GM19035 (cell line): ENCODE measurements around the gene TAB2.
"Not testable (repeated sequence)": the region's sequence is repeated elsewhere in the genome, so short reads cannot be mapped to it uniquely, and the experiment has no call there.

Source experiments
- ATAC-seq: cut with Tn5 transposase; IDR thresholded peaks from one replicate; pipeline ENCODE4 v1.9.1; 2021; ENCODE audit not compliant: unreplicated experiment

Gene TAB2

GRCh38 chr6:149311293-149311692, 6.2 kb upstream of the TAB2 start:
- no peak for ATAC-seq

- no peak for ATAC-seq
Measured at GRCh38 chr6:149311766-149312165, 5.7 kb upstream of the TAB2 start.

- no peak for ATAC-seq
Measured at GRCh38 chr6:149313070-149313469, 4.4 kb upstream of the TAB2 start.

DNA sequence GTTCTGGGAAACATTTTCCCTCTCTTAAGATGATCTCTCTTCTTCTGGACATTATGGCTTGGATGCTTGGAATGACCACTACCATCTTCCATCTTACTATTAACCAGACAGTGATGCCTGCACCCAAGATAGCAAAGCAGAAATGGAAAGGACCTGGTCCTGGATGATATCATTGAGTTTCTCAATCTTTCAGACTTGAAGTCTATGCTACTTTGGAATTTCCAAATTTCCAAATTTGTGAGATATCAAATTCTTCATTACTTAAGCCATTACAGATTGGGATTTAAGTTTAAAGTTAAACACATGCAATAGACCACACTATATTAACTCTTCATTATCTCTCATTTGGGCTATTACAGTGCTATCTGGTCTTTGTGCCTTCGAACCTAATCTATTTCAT, 3.7 kb upstream of the TAB2 start:
- no peak for ATAC-seq

GRCh38 chr6:149314325-149314905, 3.1 kb upstream of the TAB2 start:
- no peak for ATAC-seq

GRCh38 chr6:149316108-149316727, 1.3 kb upstream of the TAB2 start:
- no peak for ATAC-seq

- peak; percentile 72 for ATAC-seq
Measured at GRCh38 chr6:149316740-149317643, 520 bp upstream of the TAB2 start.

DNA sequence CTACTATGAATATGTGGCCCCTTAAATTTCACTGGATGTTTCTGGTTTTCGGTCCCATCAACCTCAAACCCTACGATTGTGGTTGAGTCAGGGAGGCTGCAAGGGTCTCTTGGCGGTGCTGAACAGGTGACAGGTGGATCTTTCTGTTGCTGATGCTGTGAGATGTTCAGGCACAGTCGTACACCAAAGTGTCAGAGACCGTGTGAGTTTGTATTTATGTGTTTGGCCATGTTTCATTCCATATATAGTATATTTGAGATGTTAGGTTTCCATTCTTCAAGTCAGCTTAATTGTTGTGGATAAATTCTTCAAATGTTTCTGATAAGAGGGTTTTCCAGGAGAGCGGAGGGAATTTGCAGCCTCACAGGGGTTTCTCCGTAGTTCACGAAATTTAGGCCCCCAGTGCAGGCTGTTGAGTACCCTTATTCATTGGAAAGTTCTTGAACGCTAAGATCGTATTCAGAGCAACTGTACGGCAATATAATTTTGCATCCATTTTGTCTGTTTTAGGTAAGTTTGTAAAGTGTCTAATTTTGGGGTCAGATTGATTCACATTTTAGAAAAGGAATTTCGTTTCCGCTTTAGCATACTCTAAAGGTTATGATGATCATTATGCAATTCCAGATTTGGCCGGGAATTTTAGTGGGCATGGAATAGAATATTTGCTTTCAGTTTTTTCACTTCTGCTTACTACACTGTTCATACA, 1.2 kb downstream of the TAB2 start:
- ATAC-seq, result no peak

DNA sequence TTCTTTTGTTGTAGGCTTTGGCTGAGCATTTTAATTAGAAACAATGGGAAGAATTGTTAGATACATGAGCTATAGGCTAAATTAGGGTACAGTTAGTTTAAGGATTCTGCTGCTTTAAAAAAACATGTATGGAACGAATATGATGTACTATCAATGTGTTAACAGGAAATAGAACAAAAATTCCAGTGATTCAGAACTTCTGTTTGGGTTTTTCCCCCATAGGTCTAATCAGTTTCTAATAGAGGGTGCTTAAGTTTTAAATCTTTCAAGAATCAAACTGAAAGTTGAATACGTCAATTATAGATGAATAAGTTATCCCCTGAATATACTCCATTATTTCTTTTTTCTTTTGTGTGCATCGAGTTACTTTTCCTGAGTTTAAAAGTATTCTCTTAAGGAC, 1.9 kb downstream of the TAB2 start:
- ATAC-seq, result no peak

DNA sequence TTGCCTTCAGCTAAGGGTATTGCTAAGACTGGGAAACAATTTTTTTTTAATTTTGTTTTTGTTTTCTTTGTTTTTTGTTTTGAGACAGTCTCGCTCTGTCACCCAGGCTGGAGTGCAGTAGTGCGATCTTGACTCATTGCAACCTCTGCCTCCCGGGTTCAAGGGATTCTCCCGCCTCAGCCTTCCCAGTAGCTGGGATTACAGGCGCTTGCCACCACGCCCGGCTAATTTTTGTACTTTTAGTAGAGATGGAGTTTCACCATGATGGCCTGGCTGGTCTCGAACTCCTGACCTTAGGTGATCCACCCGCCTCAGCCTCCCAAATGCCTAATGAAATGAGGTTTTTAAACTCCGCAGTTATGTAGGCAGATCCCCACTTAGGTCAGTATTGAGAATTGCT, 2.5 kb downstream of the TAB2 start:
- ATAC-seq, result not testable (repeated sequence)

DNA sequence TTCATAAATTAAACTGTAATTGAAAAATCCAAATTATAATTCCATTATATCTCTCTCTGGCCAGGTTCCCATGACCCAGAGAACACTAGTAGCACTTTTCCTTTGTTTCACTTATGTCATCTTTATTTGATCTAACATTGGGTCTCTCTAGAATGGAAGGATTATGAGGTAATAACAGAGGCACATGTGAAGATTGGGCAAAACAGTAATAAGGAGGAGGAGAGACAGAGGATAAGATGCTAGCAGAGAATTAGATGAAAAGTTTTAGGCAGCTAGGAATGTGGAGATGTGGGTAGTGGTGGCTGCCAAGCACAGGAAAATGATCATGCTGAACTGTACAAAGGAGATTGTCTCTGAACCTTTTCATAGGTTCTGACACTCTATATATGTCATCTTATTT, 3.3 kb downstream of the TAB2 start:
- no peak for ATAC-seq

DNA sequence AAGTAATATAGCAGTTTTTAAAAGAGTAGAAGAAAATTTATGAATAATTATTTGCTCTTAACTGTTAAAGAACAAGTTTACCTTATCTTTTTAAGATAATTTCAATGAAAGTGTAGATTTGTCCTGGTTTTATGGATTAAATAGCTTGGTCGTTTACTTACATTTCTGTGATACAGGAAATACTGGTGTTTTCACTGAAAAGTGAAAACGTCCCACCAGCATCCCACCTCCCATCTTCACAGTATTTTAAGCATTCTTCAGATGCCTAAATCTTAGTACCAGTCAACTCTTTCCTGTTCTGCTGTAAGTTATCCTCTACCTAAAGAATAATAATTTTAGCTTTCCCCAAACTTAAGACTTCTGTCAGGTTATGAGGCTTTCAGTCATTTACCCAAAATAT, 5.8 kb downstream of the TAB2 start:
- ATAC-seq, result no peak

GRCh38 chr6:149323925-149324324, 6.4 kb downstream of the TAB2 start:
- no peak for ATAC-seq

GRCh38 chr6:149324428-149324827, 6.9 kb downstream of the TAB2 start:
- no peak for ATAC-seq

DNA sequence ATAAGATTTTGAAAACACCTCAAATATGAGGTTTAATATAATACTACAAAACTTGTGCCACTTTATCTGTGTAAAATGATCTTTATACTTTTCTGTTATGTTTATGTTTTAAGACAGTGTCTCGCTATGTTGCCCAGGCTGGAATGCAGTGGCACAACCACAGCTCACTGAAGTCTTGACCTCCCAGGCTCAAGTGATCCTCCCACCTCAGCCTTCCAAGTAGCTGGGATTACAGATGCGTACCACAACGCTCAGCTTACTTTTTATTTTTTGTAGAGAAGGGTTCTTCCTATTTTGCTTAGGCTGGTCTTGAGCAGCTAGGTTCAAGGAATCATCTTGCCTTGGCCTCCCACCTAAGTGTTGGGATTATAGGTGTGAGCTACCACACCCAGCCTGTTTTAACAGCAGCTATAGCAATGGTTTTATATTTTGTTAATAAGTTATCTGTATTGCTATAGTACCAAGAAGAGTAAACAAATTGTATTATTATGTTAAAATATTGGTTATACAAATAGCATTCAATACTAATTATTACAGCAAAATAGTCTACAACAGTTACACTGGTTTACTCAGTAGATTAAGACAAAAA, 8.2 kb downstream of the TAB2 start:
- ATAC-seq, result no peak

DNA sequence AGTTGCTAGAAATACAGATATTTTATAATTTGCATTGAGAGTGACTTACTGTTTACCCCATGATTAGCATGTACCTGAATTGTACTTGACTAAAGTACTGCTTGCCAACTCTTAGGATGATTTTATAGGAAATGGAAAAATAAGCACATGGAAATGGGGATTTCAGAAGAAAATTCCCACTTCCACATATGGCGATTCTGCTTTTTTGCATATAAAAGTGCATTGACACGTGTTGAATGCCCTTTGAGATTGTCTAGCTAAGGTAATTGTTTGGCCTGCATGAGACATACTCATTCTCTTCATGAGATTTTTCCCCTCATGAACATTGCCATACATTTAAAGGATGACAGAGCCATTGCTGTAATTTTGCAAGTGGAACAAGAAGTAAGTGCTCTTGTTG, 10.1 kb downstream of the TAB2 start:
- no peak for ATAC-seq

DNA sequence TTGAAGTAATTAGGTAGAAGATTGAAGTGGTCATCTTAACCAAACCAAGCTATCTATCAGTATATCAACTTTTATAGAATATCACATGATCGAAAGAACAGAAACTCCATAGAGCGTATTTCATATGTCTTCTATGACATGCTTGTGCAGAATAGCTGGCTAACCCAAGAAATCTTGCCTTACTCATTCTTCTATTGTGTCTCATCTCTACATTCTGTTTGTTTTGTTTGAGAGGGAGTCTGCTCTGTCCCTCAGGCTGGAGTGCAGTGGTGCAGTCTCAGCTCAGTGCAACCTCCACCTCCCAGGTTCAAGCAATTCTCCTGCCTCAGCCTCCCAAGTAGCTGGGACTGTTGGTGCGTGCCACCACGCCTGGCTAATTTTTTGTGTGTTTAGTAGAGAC, 10.6 kb downstream of the TAB2 start:
- no peak for ATAC-seq

DNA sequence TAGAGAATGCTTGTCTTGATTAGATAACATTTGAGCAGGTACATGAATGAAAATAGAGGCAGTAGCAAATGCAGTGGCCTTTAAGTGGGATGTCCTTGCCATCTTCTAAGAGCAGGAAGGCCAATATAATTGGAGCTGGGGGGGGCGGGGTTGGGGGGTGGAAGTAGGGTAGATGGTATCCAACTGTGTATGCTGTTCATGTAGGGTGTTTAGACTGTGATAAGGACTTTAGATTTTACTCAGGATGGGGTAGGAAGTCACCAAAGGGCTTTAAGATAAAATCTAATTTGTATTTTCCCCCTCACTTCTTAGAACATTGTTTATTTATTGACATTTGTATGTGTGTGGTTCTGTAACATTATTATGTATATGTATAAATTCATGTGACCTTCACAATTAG, 12.0 kb downstream of the TAB2 start:
- no peak for ATAC-seq

GRCh38 chr6:149330133-149330532, 12.6 kb downstream of the TAB2 start:
- ATAC-seq, result no peak

- ATAC-seq, result no peak
Measured at GRCh38 chr6:149331043-149331807, 13.7 kb downstream of the TAB2 start.
